ENCODE data around the gene VPS37B. TPM values are rescaled to one million over a fixed set of nuclear protein-coding genes. Genes with fewer than 3 reads are reported as not detected.

The VPS37B gene
- total and polyA plus RNA-seq, 12 donors, result 11.0 to 52.4 (median 28.0) TPM

- intact Hi-C loops (cut with DNase I), result loop anchor here in 1 of 2 donors (10.0 kb wide), 1 partner anchor 59 kb away; no protein-coding TSS in a partner anchor
- Histone ChIP-seq H3K27ac (peak overlapping the region in 1 of 5 donors; percentile 22), H3K9me3 (replicated peaks in 1 of 3) (no peaks in the 10 kb centered on the region)
These were observed 42.2 kb downstream of the VPS37B start for GRCh38 chr12:122853582-122854245.

GRCh38 chr12:122852336-122853275 lies 43.3 kb downstream of the VPS37B start:
- TF ChIP-seq CTCF (IDR thresholded peaks at IDR 0.05), result no peak
- no peak for TF ChIP-seq POLR2A (IDR thresholded peaks at IDR 0.05)
- no peaks in the 10 kb centered on the region for H3K27me3 ChIP-seq
- H3K36me3 ChIP-seq (replicated peaks in 1 of 2), result peaks cover 0 to 3% of the 10 kb centered on the region in 2 donors
- H3K4me3 ChIP-seq, result no peak overlapping the region
- peak overlapping the region in 3 of 5 donors; percentile 26 to 68 (median 59) for H3K27ac ChIP-seq
- peak in 3 of 7 donors; percentile 62 to 72 (median 66) for DNase-seq
- H3K4me1 ChIP-seq (replicated peaks in 1 of 2), result peaks cover 11 to 17% of the 10 kb centered on the region in 2 donors
- no peaks in the 10 kb centered on the region for H3K9me3 ChIP-seq (replicated peaks in 1 of 3)
- intact Hi-C loops (cut with DNase I), result loop anchor here in 1 of 2 donors (10.0 kb wide), 1 partner anchor 58 kb away; no protein-coding TSS in a partner anchor
- 45 to 61% (median 48%) methylated on average over 14 to 18 of the region's 18 CpGs for WGBS, 4 donors

More at GRCh38 chr12:122853582-122854245, 42.2 kb downstream of the VPS37B start:
- peaks cover 0 to 3% of the 10 kb centered on the region in 2 donors for H3K36me3 ChIP-seq (replicated peaks in 1 of 2)
- H3K27me3 ChIP-seq, result no peaks in the 10 kb centered on the region
- no peak overlapping the region for H3K4me3 ChIP-seq
- WGBS, 4 donors, result 68 to 86% (median 73%) methylated on average over 13 to 17 of the region's 17 CpGs
- H3K4me1 ChIP-seq (replicated peaks in 1 of 2), result peaks cover 11 to 17% of the 10 kb centered on the region in 2 donors
- no peak for TF ChIP-seq POLR2A (IDR thresholded peaks at IDR 0.05)
- no peak for TF ChIP-seq CTCF (IDR thresholded peaks at IDR 0.05)
- no peak for DNase-seq

GRCh38 chr12:122851820-122852219 lies 44.1 kb downstream of the VPS37B start:
- no peak for TF ChIP-seq CTCF (IDR thresholded peaks at IDR 0.05)
- TF ChIP-seq POLR2A (IDR thresholded peaks at IDR 0.05), result no peak
- Histone ChIP-seq H3K27me3 (no peaks in the 10 kb centered on the region), H3K4me1 (replicated peaks in 1 of 2) (peaks cover 11 to 17% of the 10 kb centered on the region in 2 donors), H3K9me3 (replicated peaks in 1 of 3) (no peaks in the 10 kb centered on the region), H3K27ac (peak overlapping the region in 3 of 5 donors; percentile 26 to 68 (median 59)), H3K4me3 (no peak overlapping the region), H3K36me3 (replicated peaks in 1 of 2) (peaks cover 0 to 3% of the 10 kb centered on the region in 2 donors)
- DNase-seq, result peak in 5 of 7 donors; percentile 47 to 80 (median 71)
- WGBS, 4 donors, result 47 to 86% (median 65%) methylated on average over 4 to 5 of the region's 5 CpGs
- intact Hi-C loops (cut with DNase I), result loop anchor here in 1 of 2 donors (10.0 kb wide), 1 partner anchor 57 kb away; no protein-coding TSS in a partner anchor
